Osteoblast (primary cell): Measurements from ENCODE around the gene TAGLN3. TPM values are rescaled to one million over a fixed set of nuclear protein-coding genes. Genes with fewer than 3 reads are reported as not detected.
"Not testable (repeated sequence)": the region's sequence is repeated elsewhere in the genome, so short reads cannot be mapped to it uniquely, and the experiment has no call there.

ENCODE experiments used
- DNase-seq: peaks from one replicate; pipeline ENCODE4 v3.0.0; 2011; ENCODE audit warnings: low spot score, mixed read lengths; ENCODE audit not compliant: insufficient read length; ENCODE audit errors: missing footprints
- H2AFZ ChIP-seq: 2 replicates; pipeline ENCODE4 v1.6.0; 2011; ENCODE audit warnings: mild to moderate bottlenecking, low read length
- H3K27ac ChIP-seq: 2 replicates; pipeline ENCODE4 v1.5.1; 2011; ENCODE audit warnings: mild to moderate bottlenecking, low read depth, low read length, moderate library complexity
- H3K27me3 ChIP-seq: 2 replicates; pipeline ENCODE4 v1.6.0; 2012; ENCODE audit warnings: mild to moderate bottlenecking, control low read depth, inconsistent platforms, low read length, moderate library complexity; ENCODE audit not compliant: insufficient read depth
- H3K36me3 ChIP-seq: 2 replicates; pipeline ENCODE4 v1.5.1; 2011; ENCODE audit warnings: mild to moderate bottlenecking, low read length, control low read depth, moderate library complexity; ENCODE audit not compliant: insufficient read depth
- H3K4me1 ChIP-seq: 2 replicates; pipeline ENCODE4 v1.5.1; 2011; ENCODE audit warnings: mild to moderate bottlenecking, low read length, control low read depth, moderate library complexity; ENCODE audit not compliant: insufficient read depth
- H3K4me2 ChIP-seq: 2 replicates; pipeline ENCODE4 v1.6.0; 2011; ENCODE audit warnings: mild to moderate bottlenecking, low read length; ENCODE audit not compliant: insufficient read depth
- H3K4me3 ChIP-seq: fragments of 200-600 bp; sonication (generic); 3 replicates; pipeline ENCODE4 v1.5.1; 2012; ENCODE audit warnings: mild to moderate bottlenecking, low read length, inconsistent platforms; ENCODE audit not compliant: insufficient read depth
- H3K79me2 ChIP-seq: 2 replicates; pipeline ENCODE4 v1.6.0; 2012; ENCODE audit warnings: mild to moderate bottlenecking, low read length, control low read depth, inconsistent platforms; ENCODE audit not compliant: insufficient read depth
- H3K9me3 ChIP-seq: 2 replicates; pipeline ENCODE4 v1.5.1; 2011; ENCODE audit warnings: low read depth, low read length, control low read depth
- H4K20me1 ChIP-seq: 2 replicates; pipeline ENCODE4 v1.6.0; 2012; ENCODE audit warnings: mild to moderate bottlenecking, low read length, control low read depth; ENCODE audit not compliant: insufficient read depth
- total RNA-seq: library from RNA; depleted of rRNA; stranded (reverse); fragments of >200 nt; gene quantifications from 2 replicates; pipeline ENCODE4 v1.2.3, GENCODE V29; 2012
- TF ChIP-seq, protein P1 (sequence below): IDR thresholded peaks from 2 replicates; pipeline ENCODE4 v1.5.1; 2011; ENCODE audit warnings: mild to moderate bottlenecking, low read depth, low read length, moderate library complexity; ENCODE audit errors: extremely low read depth

TAGLN3 gene
- total RNA-seq, 1 donor, result not detected

DNA sequence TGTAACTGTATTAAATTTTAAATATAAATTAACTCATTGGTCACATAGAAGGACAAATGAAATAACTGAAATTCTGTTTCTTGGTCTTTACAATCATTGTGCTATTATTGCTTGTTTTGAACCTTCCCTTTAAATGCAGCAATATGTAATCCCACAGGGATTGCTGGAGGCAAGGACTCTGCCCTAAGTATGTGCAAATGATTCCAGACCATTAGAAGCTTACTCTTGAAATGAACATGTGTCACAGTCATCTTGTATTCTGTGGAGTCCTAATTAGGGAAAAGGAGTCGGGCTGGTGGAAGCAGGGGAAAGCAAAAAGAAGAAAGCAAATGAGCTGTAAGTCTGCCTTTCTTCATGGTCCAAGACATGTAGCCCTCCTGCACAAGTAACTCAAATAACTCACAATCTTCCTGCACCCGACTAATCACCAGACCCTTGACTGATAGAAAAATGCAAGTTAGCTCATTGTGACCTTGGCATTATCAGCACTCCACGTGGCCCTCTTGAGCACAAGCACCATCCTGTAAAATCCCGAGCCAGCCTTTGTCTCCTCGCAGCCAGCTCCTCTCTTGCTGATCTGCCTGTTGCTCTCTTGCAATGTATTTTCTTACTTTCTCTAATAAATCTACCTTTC lies 33.5 kb downstream of the TAGLN3 start:
- Histone ChIP-seq H3K4me1 (no peaks in the 10 kb centered on the region), H3K9me3 (no peaks in the 10 kb centered on the region), H3K27me3 (no peaks in the 10 kb centered on the region), H3K36me3 (no peaks in the 10 kb centered on the region), H3K4me2 (no peak overlapping the region), H3K27ac (no peak overlapping the region), H3K79me2 (no peaks in the 10 kb centered on the region), H2AFZ (no peak overlapping the region), H3K4me3 (no peak overlapping the region), H4K20me1 (no peaks in the 10 kb centered on the region)
- TF ChIP-seq, protein P1, sequence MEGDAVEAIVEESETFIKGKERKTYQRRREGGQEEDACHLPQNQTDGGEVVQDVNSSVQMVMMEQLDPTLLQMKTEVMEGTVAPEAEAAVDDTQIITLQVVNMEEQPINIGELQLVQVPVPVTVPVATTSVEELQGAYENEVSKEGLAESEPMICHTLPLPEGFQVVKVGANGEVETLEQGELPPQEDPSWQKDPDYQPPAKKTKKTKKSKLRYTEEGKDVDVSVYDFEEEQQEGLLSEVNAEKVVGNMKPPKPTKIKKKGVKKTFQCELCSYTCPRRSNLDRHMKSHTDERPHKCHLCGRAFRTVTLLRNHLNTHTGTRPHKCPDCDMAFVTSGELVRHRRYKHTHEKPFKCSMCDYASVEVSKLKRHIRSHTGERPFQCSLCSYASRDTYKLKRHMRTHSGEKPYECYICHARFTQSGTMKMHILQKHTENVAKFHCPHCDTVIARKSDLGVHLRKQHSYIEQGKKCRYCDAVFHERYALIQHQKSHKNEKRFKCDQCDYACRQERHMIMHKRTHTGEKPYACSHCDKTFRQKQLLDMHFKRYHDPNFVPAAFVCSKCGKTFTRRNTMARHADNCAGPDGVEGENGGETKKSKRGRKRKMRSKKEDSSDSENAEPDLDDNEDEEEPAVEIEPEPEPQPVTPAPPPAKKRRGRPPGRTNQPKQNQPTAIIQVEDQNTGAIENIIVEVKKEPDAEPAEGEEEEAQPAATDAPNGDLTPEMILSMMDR, result no peak
- DNase-seq, result no peak

- DNase-seq, result no peak
- no peaks in the 10 kb centered on the region for H3K4me1 ChIP-seq
- no peak within 1 kb of the TSS for H3K27ac ChIP-seq
- H2AFZ ChIP-seq, result no peak within 1 kb of the TSS
- no peaks in the 10 kb centered on the region for H3K9me3 ChIP-seq
- no peaks in the 10 kb centered on the region for H3K79me2 ChIP-seq
- TF ChIP-seq, protein P1, result no peak
- H4K20me1 ChIP-seq, result no peaks in the 10 kb centered on the region
- no peak within 1 kb of the TSS for H3K4me3 ChIP-seq
- no peaks in the 10 kb centered on the region for H3K27me3 ChIP-seq
- no peak within 1 kb of the TSS for H3K4me2 ChIP-seq
- no peaks in the 10 kb centered on the region for H3K36me3 ChIP-seq
Observed at GRCh38 chr3:112034436-112034835, 35.7 kb downstream of the TAGLN3 start, which contains the start of gene TMPRSS7. Gene TMPRSS7 (plus strand): TSS chr3:112034736. CDS start chr3:112034846, 110 bp downstream.

GRCh38 chr3:112035241-112035640 lies 36.5 kb downstream of the TAGLN3 start:
- H3K27me3 ChIP-seq, result no peaks in the 10 kb centered on the region
- TF ChIP-seq, protein P1, result no peak
- H3K9me3 ChIP-seq, result no peaks in the 10 kb centered on the region
- no peaks in the 10 kb centered on the region for H3K4me1 ChIP-seq
- H3K27ac ChIP-seq, result no peak overlapping the region
- no peaks in the 10 kb centered on the region for H3K36me3 ChIP-seq
- no peak overlapping the region for H3K4me3 ChIP-seq
- no peak overlapping the region for H2AFZ ChIP-seq
- H4K20me1 ChIP-seq, result no peaks in the 10 kb centered on the region
- no peaks in the 10 kb centered on the region for H3K79me2 ChIP-seq
- H3K4me2 ChIP-seq, result no peak overlapping the region
- no peak for DNase-seq

GRCh38 chr3:112037194-112037593 lies 38.5 kb downstream of the TAGLN3 start:
- not testable (repeated sequence) for H3K4me2 ChIP-seq, H4K20me1 ChIP-seq, H3K27ac ChIP-seq, H3K9me3 ChIP-seq, H3K36me3 ChIP-seq, H3K79me2 ChIP-seq, DNase-seq, H3K4me3 ChIP-seq, H3K27me3 ChIP-seq, H3K4me1 ChIP-seq, H2AFZ ChIP-seq
